Stimulated activated CD4-positive, alpha-beta T cell treated with anti-CD3 and anti-CD28 coated beads, Interleukin-1b, Interleukin-23, amount 100 ng/mL, for 1 hour (primary cell): Measurements from ENCODE around the gene NXPH1.

Source experiments
- DNase-seq, 2 donors: peaks; one replicate each; pipeline ENCODE4 v3.0.0-alpha.2; 2020; ENCODE audit warnings: low read depth in 2 of 2

NXPH1 gene

DNA sequence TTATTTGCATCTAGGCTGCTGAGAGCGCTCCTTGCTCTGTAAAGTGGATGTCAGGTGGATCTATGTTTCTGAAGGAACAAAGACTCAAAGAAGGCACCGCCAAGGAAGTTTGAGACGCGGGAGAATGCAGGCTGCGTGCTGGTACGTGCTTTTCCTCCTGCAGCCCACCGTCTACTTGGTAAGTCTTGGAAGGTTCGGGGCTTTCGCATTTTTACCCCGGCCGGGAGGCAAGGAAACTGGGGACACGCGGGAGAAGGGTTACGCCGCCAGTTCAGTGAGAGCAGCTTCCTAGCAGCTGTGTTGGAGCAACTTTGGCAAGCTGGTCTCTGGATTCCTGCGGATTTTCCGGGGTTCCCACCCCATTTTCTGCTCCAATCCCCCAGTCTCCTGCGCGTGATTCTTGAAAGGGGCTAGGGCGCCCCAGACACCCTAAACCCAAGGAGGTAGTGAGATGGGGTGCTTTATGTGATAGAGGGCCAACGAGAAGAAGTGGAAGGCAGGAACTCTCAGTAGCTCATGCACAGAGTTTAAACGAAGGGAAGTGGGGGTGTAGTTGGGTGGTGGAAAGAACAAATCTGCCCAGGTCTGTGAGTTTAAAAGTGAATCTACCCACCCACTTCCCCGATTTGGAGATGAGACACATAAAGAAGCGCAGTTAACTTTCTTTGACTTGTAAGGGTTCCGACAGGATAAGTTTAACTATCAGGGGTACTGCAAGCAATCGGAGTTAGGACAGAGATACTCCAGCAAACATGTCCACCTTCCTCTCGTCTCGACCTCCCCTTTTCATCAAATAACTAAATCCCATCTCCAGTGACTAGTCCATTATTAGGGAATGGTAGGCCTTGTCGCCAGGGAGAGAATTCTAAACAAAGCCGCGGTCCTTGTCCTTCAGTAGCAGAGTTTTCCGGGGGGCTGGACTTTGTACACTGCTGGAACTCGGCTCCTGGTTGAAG is 2.5 kb downstream of the NXPH1 start:
- DNase-seq = no peak

DNA sequence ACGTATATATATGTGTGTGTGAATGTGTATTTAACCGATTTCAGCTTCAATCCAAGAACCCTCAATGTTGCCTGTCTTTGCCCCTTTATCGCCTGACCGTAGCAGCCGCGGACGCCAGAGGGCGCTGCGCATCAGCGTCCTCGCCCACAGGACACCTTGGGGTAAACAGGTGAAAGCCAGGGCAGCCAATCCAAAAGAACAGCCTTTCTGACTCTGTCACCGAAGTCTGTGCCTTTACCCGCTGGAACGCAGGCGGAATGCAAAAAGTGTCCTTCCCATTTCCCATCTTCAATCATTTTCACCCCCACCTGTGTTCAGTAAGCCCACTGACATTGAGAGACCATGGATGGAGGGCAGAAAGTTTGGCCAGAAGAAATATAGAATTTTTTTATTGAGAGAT is 3.6 kb downstream of the NXPH1 start:
- DNase-seq = no peak

DNA sequence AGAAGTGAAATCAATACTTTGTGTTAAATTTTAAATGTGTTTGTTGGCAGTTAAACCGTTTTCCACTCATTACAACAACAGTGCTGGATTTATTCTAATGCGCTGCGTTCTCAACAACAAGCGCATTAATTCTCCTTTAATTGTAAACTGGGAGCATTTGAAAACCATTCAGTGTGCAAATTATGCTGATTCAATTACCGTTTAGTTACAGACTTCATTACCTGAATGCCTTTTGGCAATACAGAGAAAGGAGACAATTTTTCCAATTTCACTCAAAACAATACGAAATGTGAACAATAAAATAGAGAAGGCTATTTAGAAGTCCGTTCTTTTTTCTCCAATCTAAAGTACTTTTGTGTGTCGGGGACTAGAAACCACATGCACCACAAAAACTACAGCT is 4.2 kb downstream of the NXPH1 start:
- no peak for DNase-seq

DNA sequence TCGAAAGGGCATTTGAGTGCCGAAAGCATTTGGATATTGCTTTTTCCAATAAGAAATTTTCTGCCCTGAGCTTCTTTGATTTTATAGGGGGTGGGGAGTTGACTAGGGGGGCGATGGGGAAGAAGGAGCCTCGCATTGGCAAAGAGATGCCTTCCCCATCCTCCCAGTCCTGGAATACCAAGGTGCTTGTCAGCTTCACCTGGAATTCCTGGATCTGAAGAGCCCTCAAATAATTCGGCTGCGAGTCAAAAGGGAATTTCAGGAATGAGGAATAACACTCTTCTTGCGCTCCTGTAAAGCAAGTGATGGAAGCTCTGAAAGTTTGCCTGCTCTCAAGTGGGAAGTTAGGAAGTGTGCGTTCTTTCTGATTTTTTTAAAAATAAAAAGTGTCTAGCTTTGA is 7.3 kb downstream of the NXPH1 start:
- no peak for DNase-seq

DNA sequence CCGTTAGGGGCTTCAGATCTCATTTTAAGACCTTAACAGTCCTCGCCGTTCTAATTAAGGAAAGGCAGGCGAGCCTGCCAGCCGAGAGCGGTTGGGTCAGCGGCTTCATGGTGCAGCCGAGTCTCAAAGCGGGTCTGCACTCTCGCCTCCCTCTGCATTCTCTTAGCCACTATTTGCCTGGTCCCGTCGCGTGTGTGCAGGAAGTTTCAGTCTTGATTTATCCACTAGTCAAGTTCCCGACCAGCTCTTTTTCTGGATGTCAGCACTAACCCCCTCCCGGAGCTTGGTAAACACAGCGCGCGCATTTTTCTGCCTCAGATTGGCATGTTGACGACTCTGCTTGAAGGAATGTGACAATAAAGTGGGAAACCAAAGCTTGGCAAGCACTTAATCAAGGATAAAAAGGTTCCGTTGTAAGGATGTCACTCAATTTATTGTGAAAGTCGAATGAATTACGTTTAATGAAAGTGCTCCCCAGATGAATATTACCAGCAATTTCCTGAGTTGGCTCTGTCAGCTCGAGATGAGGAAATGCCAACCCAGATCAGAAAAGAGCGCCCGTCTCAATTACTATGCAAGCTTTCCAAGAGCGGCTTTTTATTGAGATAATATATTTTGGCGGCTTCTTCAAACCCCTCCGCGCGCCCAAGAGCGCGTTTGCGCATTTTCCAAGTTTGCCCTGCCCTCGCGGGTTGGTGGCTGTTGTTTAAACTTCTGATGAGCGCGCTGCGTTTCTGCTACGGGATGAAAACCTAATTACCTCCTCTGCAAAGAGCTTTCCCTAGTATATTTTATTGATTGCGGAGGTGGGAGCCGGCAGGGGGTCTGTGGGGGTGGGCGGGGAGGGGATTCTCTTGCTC is 7.9 kb downstream of the NXPH1 start:
- DNase-seq = no peak

DNA sequence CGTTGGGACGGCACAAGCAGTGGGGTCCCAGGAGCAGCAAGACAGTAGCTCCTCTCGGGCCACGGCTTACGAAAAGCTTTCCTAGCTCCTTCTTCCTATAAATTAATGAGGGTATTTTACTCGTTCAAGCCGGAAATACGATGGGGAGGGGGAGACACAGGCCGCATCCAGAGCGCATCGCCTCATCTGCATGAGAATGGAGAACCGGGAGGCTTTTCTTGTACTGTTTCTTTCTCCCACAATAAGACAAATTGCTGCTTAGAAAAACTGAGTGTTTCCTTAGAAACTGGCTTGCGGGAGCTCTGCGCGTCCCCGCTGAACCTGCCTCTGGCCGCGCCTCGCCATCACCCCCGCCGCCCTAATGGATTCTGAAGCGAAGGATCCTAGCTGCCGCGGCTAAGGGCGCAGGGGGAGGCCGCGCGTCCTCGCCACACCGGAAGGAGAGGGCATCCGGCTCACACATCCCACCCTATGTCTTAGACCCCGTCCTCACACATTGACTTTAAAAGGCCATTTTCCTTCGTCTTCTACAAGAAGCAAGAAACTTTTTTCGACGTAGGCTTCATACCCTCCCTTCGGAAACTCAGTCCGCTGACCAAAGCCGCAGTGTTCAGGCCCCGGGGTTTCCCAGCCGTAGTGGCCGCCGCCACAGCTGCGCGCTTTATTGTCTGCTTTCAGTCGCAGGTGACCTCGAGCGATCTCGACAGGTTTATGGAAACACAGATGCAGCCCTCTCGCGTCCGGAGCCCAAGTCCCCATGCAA is 8.8 kb downstream of the NXPH1 start:
- no peak for DNase-seq

DNA sequence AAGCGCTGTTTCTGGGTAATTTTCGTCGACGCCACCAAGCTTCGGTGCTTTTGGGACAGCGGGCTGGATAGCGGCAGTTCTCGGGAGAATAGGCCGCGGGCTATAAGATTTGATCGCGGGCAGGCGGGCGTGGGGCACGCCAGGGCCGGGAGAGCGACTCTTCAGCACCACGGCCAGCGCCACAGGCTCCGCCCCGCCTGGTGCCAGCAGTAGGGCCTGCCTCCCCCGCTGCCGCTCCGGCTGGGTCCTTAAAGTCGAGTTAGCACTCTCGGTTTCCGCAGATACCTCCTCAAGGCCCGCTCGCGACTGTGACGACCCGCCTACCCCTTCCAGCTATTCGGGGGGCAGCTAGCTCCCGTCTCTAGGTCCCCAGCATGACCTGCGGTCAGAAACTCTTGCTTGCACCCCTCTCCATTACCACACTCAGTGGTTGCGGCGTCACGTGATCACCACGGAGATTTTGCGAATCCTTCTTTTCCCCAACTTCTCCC is 9.4 kb downstream of the NXPH1 start:
- peak in 1 of 2 donors; percentile 15 for DNase-seq

DNA sequence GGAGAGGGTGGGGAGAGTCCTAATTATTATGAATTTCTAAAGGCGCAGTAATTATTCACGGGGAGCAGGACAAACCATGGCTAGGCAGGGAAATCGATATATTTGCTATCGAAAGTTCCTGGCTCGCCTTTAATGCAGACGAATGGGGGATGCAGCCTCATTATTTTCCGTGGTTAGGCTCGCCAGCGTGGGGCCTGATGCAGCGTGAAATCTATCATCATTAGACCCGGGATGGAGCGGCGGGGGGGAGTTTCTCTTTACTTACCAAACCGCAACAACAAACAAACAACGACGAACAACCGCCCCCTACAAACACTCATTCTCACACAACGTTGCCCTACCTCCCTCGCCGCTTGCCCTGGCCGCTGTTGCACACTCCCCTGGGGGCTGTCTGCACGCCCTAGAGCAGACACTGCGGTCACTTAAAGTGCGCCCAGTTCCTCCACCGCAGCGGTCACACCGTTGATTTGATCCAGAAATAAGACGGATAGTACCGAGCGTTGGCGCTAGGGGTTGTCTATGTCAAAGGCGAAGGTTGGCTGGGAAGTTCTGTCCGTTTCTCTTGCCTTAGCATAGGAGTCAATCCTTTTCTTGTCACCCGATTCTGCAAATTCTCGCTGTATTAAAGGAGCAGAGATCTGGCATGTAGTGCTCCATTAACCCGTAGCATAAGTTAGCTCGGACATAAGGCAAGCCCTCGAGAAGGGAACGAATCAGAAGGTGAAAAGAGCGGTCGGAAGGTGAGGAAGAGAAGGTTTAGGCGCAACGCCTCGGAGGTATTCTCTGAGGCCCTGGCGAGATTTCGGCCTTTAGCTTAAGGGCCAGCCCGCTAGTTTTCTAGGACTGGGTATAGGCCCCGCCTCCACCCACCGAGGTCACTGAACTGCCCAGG is 10.4 kb downstream of the NXPH1 start:
- DNase-seq = no peak

DNA sequence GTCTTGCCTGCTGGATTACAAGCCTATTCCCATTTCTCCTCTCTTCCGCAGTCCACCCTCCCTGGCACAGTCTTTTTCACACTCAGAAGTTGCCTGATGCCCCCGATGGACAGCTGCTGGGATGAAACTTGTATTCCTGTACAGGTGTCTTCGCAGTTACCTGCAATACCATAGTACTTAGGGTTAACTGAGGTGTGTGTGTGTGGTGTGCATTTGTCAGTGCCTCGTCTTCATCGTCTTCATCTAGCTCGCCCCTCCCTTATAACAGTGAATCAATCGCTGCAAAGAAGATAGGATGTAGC is 11.0 kb downstream of the NXPH1 start:
- no peak for DNase-seq

DNA sequence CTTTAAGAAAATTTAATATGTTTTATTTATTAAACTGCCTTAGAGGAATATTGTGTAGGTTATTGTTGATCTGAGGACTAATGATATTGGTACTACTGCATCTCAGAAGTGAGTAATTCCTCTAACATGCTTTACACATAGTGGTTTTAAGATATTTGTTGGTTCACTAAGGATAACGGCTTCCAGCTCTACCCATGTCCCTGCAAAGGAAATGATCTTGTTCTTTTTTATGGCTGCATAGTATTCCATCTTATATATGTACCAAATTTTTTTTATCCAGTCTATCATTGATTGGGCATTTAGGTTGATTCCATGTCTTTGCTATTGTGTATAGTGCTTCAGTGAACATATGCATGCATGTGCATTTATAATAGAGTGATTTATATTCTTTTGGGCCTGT is 20.1 kb downstream of the NXPH1 start:
- no peak for DNase-seq

DNA sequence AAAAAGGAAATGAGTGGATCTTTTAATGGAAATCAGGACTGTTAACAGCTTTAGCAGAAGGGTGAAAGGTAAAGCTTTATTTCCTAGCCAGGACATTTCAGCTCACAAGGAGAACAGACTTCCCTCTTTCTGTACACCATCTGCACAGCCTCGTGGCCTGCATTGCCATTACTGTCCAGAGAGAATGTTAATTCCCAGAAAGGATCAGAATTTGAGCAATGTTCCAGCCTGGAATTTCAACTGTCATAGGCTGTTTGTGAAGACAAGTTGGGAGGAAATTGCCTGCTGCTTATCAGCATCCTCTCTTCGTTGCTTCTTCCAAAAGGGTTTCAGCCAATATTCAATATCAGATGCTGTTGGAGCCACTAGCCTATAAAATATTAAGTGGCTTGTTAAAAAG is 22.0 kb downstream of the NXPH1 start:
- DNase-seq = no peak

DNA sequence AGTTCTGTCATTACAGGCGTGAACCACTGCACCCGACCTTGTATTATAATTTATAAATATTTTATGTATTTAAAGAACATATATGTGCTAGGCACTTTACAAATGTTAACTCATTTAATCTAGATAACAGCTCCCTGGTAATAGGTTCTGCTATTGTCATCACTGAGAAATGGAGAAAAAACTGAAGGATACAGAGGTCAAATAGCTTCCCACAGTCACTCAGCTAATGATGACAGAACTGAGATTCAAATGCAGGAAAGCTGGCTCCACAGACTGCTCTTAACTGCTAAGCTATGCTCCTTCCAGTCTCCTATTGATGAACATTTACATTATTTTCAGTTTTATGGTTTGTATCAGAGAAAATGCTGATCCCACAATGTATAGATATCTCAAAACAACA is 28.9 kb downstream of the NXPH1 start:
- DNase-seq = no peak

DNA sequence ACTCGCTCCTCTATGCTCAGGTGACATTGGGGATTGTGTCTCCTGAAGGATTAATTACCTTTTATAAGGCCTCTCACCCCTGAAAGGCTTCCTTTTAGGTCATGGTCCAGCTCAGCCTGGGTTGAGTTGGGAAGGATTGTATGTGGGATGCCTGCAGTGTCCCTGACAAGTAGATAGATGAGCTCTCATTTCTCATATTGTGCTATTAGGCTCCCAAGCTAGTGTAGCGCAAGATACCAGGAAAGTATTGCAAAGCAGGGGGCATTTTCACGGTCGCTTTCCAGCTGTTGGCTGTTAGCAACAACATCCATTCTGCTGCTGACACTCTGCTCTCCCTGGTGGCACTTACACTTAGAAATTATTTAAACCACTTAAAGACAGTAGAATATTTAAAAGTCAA is 31.9 kb downstream of the NXPH1 start:
- DNase-seq = no peak

DNA sequence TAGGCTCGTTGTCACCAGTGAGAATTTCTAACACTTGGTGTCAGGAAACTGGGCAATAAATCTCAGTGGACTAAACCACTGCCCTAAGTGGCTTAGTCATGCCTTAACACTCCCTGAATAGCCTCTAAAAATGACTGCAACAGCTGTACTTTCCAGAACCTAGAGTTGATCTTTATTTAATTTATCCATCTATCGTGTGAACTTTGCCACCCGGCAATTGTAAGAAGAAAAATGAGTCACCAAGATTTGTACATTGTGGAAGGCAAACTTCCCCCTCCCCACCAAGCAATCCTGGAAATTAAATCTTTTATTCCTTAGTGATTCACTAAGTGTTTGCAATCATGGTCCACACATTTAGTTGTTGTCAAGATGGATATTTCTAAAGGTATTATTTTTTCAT is 47.1 kb downstream of the NXPH1 start:
- DNase-seq = no peak

DNA sequence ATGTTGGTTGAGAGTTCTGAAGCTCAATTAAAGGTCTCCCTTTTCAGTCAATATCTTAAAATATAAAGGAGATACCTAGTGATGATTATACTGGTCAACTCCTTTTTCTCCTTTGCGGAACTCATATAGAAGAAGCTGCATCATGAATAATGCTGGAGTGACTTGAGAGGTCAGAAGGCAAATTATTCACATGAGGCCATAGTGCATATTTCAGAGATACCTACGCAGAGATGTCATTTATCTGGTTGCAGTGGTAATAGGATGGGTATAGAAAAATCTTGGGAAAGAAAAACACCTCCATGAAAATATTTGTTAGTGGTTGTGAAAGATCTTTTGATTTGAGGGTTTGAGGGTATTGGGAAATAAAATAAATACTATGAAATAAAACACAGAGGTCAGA is 47.7 kb downstream of the NXPH1 start:
- DNase-seq = no peak

DNA sequence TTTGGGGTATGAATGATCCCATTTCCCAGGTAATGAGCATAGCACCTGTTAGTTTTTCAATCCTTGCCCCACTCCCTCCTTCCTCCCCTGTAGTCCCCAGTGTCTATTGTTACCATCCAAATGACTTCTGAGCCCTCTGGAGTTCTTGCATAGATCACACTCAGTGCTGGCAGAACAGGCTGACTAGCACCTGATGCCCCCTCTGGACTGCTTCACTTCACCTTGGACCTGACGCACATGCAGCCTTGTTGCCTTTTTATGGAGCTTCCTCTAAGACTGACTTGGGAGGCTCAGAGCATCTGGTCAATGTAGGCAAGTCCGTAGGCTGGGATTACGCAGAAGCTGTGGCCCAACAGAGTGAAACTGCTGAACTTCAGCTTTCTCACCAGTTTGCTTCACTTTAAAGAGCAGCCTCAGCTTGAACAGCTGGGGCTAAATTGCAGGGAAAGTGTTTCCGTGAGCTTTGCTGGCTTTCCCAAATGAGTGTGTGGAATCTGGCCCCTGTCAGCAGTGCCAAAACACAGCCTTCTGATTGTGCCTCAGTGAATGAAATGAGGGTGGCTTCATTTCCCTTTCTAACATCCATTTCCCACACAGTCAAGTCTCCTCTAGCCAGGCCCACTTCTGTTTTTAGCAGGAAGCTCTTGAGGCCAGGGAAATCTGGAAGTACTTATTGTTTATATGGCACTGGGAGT is 48.5 kb downstream of the NXPH1 start:
- no peak for DNase-seq

DNA sequence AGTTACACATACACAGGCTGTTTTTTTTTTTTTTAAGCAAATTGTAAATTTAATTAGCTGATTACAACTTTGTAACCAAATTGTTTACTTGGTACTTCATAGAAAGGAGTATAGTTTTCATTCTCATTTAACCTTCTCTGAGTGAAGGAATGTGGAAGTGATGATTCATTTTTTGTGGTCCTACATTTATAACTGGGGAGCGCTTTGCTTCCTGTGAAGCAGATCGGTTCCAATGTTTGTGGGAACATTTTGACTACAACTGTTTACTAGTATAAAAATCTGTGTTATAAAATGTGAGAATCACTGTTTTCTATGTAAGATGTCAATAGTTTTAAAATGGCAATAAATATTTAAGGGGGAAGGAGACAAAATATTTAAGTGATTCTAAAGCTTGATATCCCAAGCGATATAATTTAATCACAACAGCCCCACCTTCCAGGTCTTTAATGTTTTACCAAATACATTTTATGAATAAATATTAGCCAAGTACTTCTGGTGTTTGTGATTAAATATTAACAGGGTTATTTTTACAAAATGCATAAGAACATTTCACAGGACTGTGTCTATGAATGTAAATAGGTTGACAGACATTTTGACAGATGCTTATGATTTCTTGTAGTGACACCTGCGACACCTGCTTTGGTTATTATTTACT is 57.1 kb downstream of the NXPH1 start:
- no peak for DNase-seq

DNA sequence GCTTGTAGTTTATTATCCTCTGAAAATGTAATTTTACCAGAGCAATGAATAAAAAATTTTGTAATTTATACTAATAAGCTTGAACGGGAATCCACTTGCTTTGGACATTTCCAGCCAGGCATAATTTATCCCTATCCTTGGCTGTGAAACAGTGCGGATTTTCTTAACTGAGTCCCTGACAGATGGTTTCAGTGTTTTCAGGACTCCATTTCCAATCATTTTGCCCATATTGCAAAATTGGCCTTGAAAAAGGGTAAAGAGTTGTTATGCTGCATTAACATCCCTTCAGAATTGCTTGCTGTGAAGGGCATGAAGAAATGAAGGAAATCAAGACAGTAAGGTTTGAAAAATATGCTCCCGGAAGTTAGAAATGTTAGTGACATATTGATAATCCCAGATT is 57.7 kb downstream of the NXPH1 start:
- DNase-seq = no peak

DNA sequence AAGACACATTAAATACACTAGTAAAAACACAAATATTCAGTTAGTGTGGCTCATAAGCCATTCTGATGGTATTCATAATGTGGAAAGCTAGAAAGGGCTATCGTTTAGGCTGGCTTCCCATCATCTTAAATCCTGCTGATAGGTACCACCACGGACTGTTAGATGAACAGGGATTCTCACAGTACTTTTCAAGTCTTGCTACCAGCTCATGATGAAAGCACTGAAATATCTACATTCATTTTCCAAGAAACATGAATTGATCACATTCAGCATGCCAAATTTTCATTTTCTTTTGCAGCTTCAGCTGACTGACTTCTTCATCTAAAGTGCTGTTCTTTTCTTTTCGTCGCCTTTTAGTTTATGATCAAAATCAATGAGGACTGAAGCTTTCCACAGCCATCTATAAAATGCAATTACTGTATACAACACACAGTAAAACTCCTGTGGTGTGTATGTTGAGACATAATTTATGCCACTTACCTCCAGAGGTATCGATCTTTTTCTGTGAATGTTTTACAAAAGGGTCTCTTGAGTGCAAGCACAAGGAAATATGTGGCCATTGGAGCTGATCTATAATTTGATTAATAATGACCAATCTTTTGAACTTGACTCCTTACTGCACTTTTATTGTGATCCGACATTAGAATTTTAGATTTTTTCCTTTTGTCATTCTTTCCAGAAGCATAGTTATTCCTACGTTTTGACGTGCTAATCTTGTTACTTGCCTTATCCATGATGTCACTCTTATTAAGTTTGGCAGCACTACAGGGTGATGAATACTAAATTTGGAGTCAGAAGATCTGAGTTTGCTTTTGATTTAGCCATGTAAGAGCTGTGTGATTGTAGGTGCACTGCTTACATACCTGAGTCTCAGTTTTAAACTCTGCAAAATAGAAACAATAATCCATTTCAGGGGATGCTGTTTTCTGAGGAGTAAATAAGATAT is 58.4 kb downstream of the NXPH1 start:
- no peak for DNase-seq
